Parathyroid adenoma (tissue), 2 donors: ENCODE results near the gene TNK2.

Source experiments
- H2AFZ ChIP-seq: fragments of 300-600 bp; sonication (generic); one replicate; pipeline ENCODE4 v1.7.0; 2017; ENCODE audit warnings: antibody characterized with exemption, mild to moderate bottlenecking
- H3K27ac ChIP-seq: fragments of 300-600 bp; sonication (generic); one replicate; pipeline ENCODE4 v1.7.0; 2017
- H3K27me3 ChIP-seq: fragments of 300-600 bp; sonication (generic); one replicate; pipeline ENCODE4 v1.7.0; 2017; ENCODE audit warnings: low read length; ENCODE audit not compliant: control insufficient read depth, insufficient read depth
- H3K36me3 ChIP-seq: fragments of 300-600 bp; sonication (generic); one replicate; pipeline ENCODE4 v1.7.0; 2017; ENCODE audit warnings: low read length; ENCODE audit not compliant: control insufficient read depth, insufficient read depth
- H3K4me1 ChIP-seq: fragments of 300-600 bp; sonication (generic); one replicate; pipeline ENCODE4 v1.7.0; 2017; ENCODE audit warnings: control low read depth
- H3K4me2 ChIP-seq: fragments of 300-600 bp; sonication (generic); one replicate; pipeline ENCODE4 v1.7.0; 2017; ENCODE audit warnings: low read length
- H3K4me3 ChIP-seq: fragments of 300-600 bp; sonication (generic); one replicate; pipeline ENCODE4 v1.7.0; 2017; ENCODE audit warnings: low read depth, low read length
- H3K79me2 ChIP-seq: fragments of 300-600 bp; sonication (generic); one replicate; pipeline ENCODE4 v1.7.0; 2017; ENCODE audit warnings: control low read depth
- H3K9ac ChIP-seq: fragments of 300-600 bp; sonication (generic); one replicate; pipeline ENCODE4 v1.7.0; 2017; ENCODE audit warnings: mild to moderate bottlenecking
- H3K9me3 ChIP-seq: fragments of 300-600 bp; sonication (generic); one replicate; pipeline ENCODE4 v1.7.0; 2017; ENCODE audit warnings: low read length; ENCODE audit not compliant: control insufficient read depth
- CTCF ChIP-seq: fragments of 300-600 bp; sonication (generic); IDR thresholded peaks from one replicate; pipeline ENCODE4 v1.7.0; 2017; ENCODE audit warnings: antibody characterized with exemption, mild to moderate bottlenecking
- donor health status: primary hyperparathyroidism.

The TNK2 gene

GRCh38 chr3:195855471-195856409 lies 52.6 kb downstream of the TNK2 start:
- Histone ChIP-seq H3K4me1 (no peaks in the 10 kb centered on the region), H2AFZ (no peak overlapping the region), H3K9ac (no peak overlapping the region), H3K79me2 (no peaks in the 10 kb centered on the region), H3K27ac (no peak overlapping the region), H3K27me3 (no peaks in the 10 kb centered on the region), H3K4me2 (no peak overlapping the region), H3K36me3 (no peaks in the 10 kb centered on the region), H3K4me3 (no peak overlapping the region), H3K9me3 (no peaks in the 10 kb centered on the region)
- no peak for TF ChIP-seq CTCF

GRCh38 chr3:195854628-195855294 lies 53.6 kb downstream of the TNK2 start:
- no peaks in the 10 kb centered on the region for H3K36me3 ChIP-seq

GRCh38 chr3:195853996-195854395 lies 54.4 kb downstream of the TNK2 start:
- no peak overlapping the region for H3K27ac ChIP-seq
- no peak for TF ChIP-seq CTCF
- H3K4me1 ChIP-seq, result no peaks in the 10 kb centered on the region
- no peaks in the 10 kb centered on the region for H3K9me3 ChIP-seq
- H3K4me2 ChIP-seq, result no peak overlapping the region
- H2AFZ ChIP-seq, result no peak overlapping the region
- no peaks in the 10 kb centered on the region for H3K79me2 ChIP-seq
- H3K36me3 ChIP-seq, result no peaks in the 10 kb centered on the region
- no peak overlapping the region for H3K4me3 ChIP-seq
- no peaks in the 10 kb centered on the region for H3K27me3 ChIP-seq
- no peak overlapping the region for H3K9ac ChIP-seq

More at GRCh38 chr3:195854628-195855294, 53.6 kb downstream of the TNK2 start:
- no peaks in the 10 kb centered on the region for H3K27me3 ChIP-seq
- no peaks in the 10 kb centered on the region for H3K9me3 ChIP-seq
- H3K4me2 ChIP-seq, result no peak overlapping the region
- H3K79me2 ChIP-seq, result no peaks in the 10 kb centered on the region
- H3K4me1 ChIP-seq, result no peaks in the 10 kb centered on the region
- H3K4me3 ChIP-seq, result no peak overlapping the region
- H2AFZ ChIP-seq, result no peak overlapping the region
- no peak for TF ChIP-seq CTCF
- H3K9ac ChIP-seq, result no peak overlapping the region
- no peak overlapping the region for H3K27ac ChIP-seq

- no peak overlapping the region for H2AFZ ChIP-seq
- H3K36me3 ChIP-seq, result no peaks in the 10 kb centered on the region
- no peak overlapping the region for H3K27ac ChIP-seq
- H3K9ac ChIP-seq, result no peak overlapping the region
- H3K4me2 ChIP-seq, result no peak overlapping the region
- H3K9me3 ChIP-seq, result no peaks in the 10 kb centered on the region
- no peaks in the 10 kb centered on the region for H3K4me1 ChIP-seq
- H3K79me2 ChIP-seq, result no peaks in the 10 kb centered on the region
- no peaks in the 10 kb centered on the region for H3K27me3 ChIP-seq
- H3K4me3 ChIP-seq, result no peak overlapping the region
- no peak for TF ChIP-seq CTCF
These were observed 55.3 kb downstream of the TNK2 start for GRCh38 chr3:195853036-195853435.
